DOHH2 (cell line): ENCODE data around the gene CLDN7.

Experiments
- H3F3A ChIP-seq: fragments of 200-600 bp; sonication (generic), shearing (Covaris generic); 2 replicates; pipeline ENCODE4 v1.6.0; 2016; ENCODE audit warnings: antibody characterized with exemption, mild to moderate bottlenecking; ENCODE audit not compliant: control insufficient read depth, insufficient read depth
- H3K27ac ChIP-seq: fragments of 200-600 bp; sonication (generic); 2 replicates; pipeline ENCODE4 v1.5.1; 2014; ENCODE audit warnings: low read depth, mild to moderate bottlenecking, low read length, moderate library complexity
- H3K27me3 ChIP-seq: fragments of 200-600 bp; sonication (generic); 2 replicates; pipeline ENCODE4 v1.6.1; 2014; ENCODE audit warnings: mild to moderate bottlenecking, low read length, mixed read lengths; ENCODE audit not compliant: control insufficient read depth
- H3K36me3 ChIP-seq: fragments of 200-600 bp; sonication (generic); 2 replicates; pipeline ENCODE4 v1.6.1; 2014; ENCODE audit warnings: mild to moderate bottlenecking, low read length, moderate library complexity, mixed read lengths; ENCODE audit not compliant: control insufficient read depth
- H3K4me1 ChIP-seq: fragments of 200-600 bp; sonication (generic); 2 replicates; pipeline ENCODE4 v1.6.1; 2014; ENCODE audit warnings: mild to moderate bottlenecking, low read length, mixed read lengths; ENCODE audit not compliant: control insufficient read depth
- H3K4me2 ChIP-seq: fragments of 200-600 bp; sonication (generic); 2 replicates; pipeline ENCODE4 v1.6.0; 2014; ENCODE audit warnings: mild to moderate bottlenecking, low read length, moderate library complexity
- H3K4me3 ChIP-seq: fragments of 200-600 bp; sonication (generic); 2 replicates; pipeline ENCODE4 v1.5.1; 2014; ENCODE audit warnings: mild to moderate bottlenecking, low read length, mixed read lengths
- H3K79me2 ChIP-seq: fragments of 200-600 bp; sonication (generic); 2 replicates; pipeline ENCODE4 v1.6.1; 2014; ENCODE audit warnings: mild to moderate bottlenecking, low read length, mixed read lengths; ENCODE audit not compliant: control insufficient read depth
- H3K9me2 ChIP-seq: fragments of 200-600 bp; sonication (generic); replicated peaks from 2 replicates; pipeline ENCODE4 v1.6.1; 2014; ENCODE audit warnings: mild to moderate bottlenecking, low read length, mixed read lengths; ENCODE audit not compliant: control insufficient read depth
- H3K9me3 ChIP-seq: fragments of 200-600 bp; sonication (generic); 2 replicates; pipeline ENCODE4 v1.6.1; 2014; ENCODE audit warnings: antibody characterized with exemption, low read length, mixed read lengths; ENCODE audit not compliant: control insufficient read depth, insufficient read depth
- H4K20me1 ChIP-seq: fragments of 200-600 bp; sonication (generic); 2 replicates; pipeline ENCODE4 v1.6.0; 2014; ENCODE audit warnings: low read depth, mild to moderate bottlenecking, antibody characterized with exemption, low read length, moderate library complexity; ENCODE audit not compliant: control insufficient read depth, insufficient read depth
- EZH2phosphoT487 ChIP-seq: fragments of 200-600 bp; sonication (generic); IDR thresholded peaks from 2 replicates; pipeline ENCODE4 v1.6.1; 2017; ENCODE audit warnings: borderline replicate concordance, mild to moderate bottlenecking, antibody characterized with exemption, low read length, moderate library complexity, mixed read lengths
- TF ChIP-seq, protein P1 (sequence below): fragments of 200-600 bp; sonication (generic); IDR thresholded peaks from one replicate; pipeline ENCODE4 v1.5.1; 2014; ENCODE audit warnings: antibody characterized with exemption, mild to moderate bottlenecking, low read depth, low read length; ENCODE audit not compliant: poor library complexity, severe bottlenecking

CLDN7 gene

GRCh38 chr17:7215652-7216180 is 46.6 kb downstream of the CLDN7 start:
- peak overlapping the region; percentile 77 for H3K4me3 ChIP-seq
- no peaks in the 10 kb centered on the region for H3K27me3 ChIP-seq
- H3K4me2 ChIP-seq, result peak overlapping the region; percentile 82
- peak overlapping the region; percentile 44 for H3K27ac ChIP-seq
- peaks cover 10% of the 10 kb centered on the region for H3F3A ChIP-seq
- H3K9me3 ChIP-seq, result no peaks in the 10 kb centered on the region
- peaks cover 61% of the 10 kb centered on the region for H3K4me1 ChIP-seq
- no peaks in the 10 kb centered on the region for H4K20me1 ChIP-seq
- peaks cover 2% of the 10 kb centered on the region; the same call in 1 of the 2 replicates for H3K36me3 ChIP-seq
- H3K79me2 ChIP-seq, result peaks cover 44% of the 10 kb centered on the region
- TF ChIP-seq, protein P1, sequence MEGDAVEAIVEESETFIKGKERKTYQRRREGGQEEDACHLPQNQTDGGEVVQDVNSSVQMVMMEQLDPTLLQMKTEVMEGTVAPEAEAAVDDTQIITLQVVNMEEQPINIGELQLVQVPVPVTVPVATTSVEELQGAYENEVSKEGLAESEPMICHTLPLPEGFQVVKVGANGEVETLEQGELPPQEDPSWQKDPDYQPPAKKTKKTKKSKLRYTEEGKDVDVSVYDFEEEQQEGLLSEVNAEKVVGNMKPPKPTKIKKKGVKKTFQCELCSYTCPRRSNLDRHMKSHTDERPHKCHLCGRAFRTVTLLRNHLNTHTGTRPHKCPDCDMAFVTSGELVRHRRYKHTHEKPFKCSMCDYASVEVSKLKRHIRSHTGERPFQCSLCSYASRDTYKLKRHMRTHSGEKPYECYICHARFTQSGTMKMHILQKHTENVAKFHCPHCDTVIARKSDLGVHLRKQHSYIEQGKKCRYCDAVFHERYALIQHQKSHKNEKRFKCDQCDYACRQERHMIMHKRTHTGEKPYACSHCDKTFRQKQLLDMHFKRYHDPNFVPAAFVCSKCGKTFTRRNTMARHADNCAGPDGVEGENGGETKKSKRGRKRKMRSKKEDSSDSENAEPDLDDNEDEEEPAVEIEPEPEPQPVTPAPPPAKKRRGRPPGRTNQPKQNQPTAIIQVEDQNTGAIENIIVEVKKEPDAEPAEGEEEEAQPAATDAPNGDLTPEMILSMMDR, result no peak
- no peak for TF ChIP-seq EZH2phosphoT487
- no peaks in the 10 kb centered on the region for H3K9me2 ChIP-seq

GRCh38 chr17:7215136-7215638 is 47.1 kb downstream of the CLDN7 start:
- TF ChIP-seq, protein P1, result no peak
- TF ChIP-seq EZH2phosphoT487, result no peak
- H3K27ac ChIP-seq, result peak overlapping the region; percentile 44

DNA sequence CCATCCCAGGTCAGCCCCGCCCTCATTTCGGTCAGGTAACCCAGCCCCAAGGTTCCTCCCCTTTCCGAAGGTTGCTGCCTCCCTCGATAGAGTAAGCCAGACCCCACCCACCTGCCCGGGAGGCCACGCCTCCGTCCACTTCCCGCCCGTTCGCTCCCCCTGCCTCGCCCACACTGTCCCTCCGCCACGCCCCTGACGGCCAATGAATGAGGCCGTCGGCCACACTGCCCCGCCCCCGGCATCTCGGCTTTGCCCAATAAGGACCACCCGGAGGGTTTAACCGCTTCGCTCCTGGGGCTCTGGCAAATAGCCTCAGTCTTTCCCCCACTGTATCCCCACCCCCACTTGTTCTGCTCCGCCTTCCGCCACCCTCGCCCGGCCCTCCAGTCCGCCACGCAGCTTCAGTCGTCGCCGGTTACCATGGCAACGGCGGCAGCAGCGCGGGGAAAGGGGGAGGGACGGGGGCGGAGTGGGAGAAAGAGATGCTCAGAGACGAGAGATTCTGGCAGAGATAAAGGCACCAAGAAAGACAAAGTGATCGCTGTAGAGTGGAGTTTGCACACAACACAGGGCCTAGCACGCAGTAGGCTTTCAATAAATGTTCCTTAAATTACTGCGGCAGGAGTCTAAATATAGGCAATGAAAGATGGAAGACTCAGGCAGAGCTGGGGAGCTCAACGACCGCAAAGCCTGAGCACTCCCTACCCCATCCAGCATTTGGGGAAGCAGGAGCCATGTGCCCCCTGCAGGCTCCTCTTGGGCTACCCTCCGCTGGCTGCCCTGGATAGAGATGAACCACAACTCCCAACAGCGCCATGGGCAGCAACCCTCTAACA is 47.8 kb downstream of the CLDN7 start:
- H3K79me2 ChIP-seq, result peaks cover 42% of the 10 kb centered on the region

More at GRCh38 chr17:7215136-7215638, 47.1 kb downstream of the CLDN7 start:
- no peaks in the 10 kb centered on the region for H3K9me3 ChIP-seq
- peaks cover 56% of the 10 kb centered on the region for H3K4me1 ChIP-seq
- H3K9me2 ChIP-seq, result no peaks in the 10 kb centered on the region
- H3K4me2 ChIP-seq, result peak overlapping the region; percentile 82
- no peaks in the 10 kb centered on the region for H3K36me3 ChIP-seq
- H3K4me3 ChIP-seq, result peak overlapping the region; percentile 73
- peaks cover 44% of the 10 kb centered on the region for H3K79me2 ChIP-seq
- peaks cover 11% of the 10 kb centered on the region for H3F3A ChIP-seq
- no peaks in the 10 kb centered on the region for H3K27me3 ChIP-seq
- H4K20me1 ChIP-seq, result no peaks in the 10 kb centered on the region; the same call in 1 of the 2 replicates

More for the DNA sequence above, 47.8 kb downstream of the CLDN7 start:
- Histone ChIP-seq H3K9me3 (no peaks in the 10 kb centered on the region), H3K9me2 (no peaks in the 10 kb centered on the region), H4K20me1 (no peaks in the 10 kb centered on the region; the same call in 1 of the 2 replicates), H3K36me3 (no peaks in the 10 kb centered on the region), H3K27ac (peak overlapping the region; percentile 44), H3F3A (peaks cover 12% of the 10 kb centered on the region), H3K27me3 (no peaks in the 10 kb centered on the region), H3K4me2 (peak overlapping the region; percentile 83), H3K4me1 (peaks cover 55% of the 10 kb centered on the region), H3K4me3 (peak overlapping the region; percentile 73)
- TF ChIP-seq, protein P1, result peak; percentile 66
- no peak for TF ChIP-seq EZH2phosphoT487
